SK-N-MC (cell line): ENCODE data around the gene SLC9C2.
"Not testable (repeated sequence)": the region's sequence is repeated elsewhere in the genome, so short reads cannot be mapped to it uniquely, and the experiment has no call there.

Experiments
- DNase-seq: peaks from one replicate; pipeline ENCODE4 v3.0.0-alpha.2; 2011; ENCODE audit warnings: low read depth, low spot score
- H3K27ac ChIP-seq: fragments of 200-600 bp; sonication (generic); 2 replicates; pipeline ENCODE4 v1.5.1; 2016; ENCODE audit warnings: mixed run types
- H3K36me3 ChIP-seq: fragments of 200-600 bp; sonication (generic); 2 replicates; pipeline ENCODE4 v1.6.1; 2017; ENCODE audit warnings: antibody characterized with exemption, low read length, mixed read lengths; ENCODE audit not compliant: insufficient read depth
- H3K4me3 ChIP-seq: fragments of 200-600 bp; sonication (generic); 2 replicates; pipeline ENCODE4 v1.5.1; 2016
- H3K9ac ChIP-seq: fragments of 200-600 bp; sonication (generic); 2 replicates; pipeline ENCODE4 v1.8.0; 2017; ENCODE audit warnings: mixed run types, mixed read lengths; ENCODE audit not compliant: insufficient read length
- H3K9me3 ChIP-seq: fragments of 200-600 bp; sonication (generic); 2 replicates; pipeline ENCODE4 v1.6.1; 2017; ENCODE audit warnings: low read depth, mild to moderate bottlenecking, antibody characterized with exemption, low read length, moderate library complexity, mixed read lengths
- EZH2 ChIP-seq: fragments of 200-600 bp; sonication (generic); IDR thresholded peaks from one replicate; pipeline ENCODE4 v1.6.1; 2017; ENCODE audit warnings: antibody characterized with exemption
- FOXP2 ChIP-seq: optimal IDR thresholded peaks from 2 replicates; pipeline ENCODE3; 2011; ENCODE audit warnings: mild to moderate bottlenecking, moderate library complexity; ENCODE audit not compliant: insufficient read depth; ENCODE audit errors: extremely low read length, control extremely low read depth
- POLR2AphosphoS5 ChIP-seq: IDR thresholded peaks from 2 replicates; pipeline ENCODE4 v1.6.1; 2012; ENCODE audit warnings: mild to moderate bottlenecking, low read depth, low read length, borderline replicate concordance

Gene SLC9C2

DNA sequence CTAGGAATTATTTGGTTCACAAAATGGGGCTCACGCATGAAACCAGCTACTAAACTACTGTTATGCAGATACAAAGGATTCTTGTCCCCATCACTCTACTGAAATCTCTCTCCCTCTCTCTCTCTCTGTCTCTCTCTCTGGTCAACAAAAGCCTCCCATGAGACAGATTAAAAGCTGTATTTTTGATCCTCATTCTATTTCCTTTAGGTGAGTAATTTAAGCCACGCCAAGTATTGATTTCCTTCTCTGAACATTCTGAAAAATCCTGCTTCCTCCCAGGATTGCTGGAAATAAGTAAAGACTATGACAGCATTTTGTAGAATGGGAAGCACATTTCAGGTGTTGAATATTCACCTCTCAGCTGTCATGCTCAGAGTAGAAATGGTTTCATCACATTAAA lies 82.1 kb downstream of the SLC9C2 start:
- Histone ChIP-seq H3K27ac (no peak overlapping the region), H3K9ac (no peak overlapping the region), H3K4me3 (no peak overlapping the region), H3K36me3 (no peaks in the 10 kb centered on the region), H3K9me3 (no peaks in the 10 kb centered on the region)
- TF ChIP-seq POLR2AphosphoS5 (no peak), FOXP2 (no peak), EZH2 (no peak)
- no peak for DNase-seq

DNA sequence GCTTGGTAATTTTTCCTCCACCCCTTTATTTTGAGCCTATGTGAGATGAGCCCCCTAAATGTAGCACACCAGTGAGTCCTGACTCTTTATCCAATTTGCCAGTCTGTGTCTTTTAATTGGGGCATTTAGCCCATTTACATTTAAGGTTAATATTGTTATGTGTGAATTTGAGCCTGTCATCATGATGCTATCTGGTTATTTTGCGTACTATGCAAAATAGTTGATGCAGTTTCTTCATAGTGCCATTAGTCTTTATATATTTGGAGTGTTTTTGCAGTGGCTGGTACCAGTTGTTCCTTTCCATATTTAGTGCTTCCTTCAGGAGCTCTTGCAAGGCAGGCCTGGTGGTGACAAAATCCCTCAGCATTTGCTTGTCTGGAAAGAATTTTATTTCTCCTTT lies 88.4 kb downstream of the SLC9C2 start:
- not testable (repeated sequence) for H3K9me3 ChIP-seq, H3K4me3 ChIP-seq, H3K27ac ChIP-seq

DNA sequence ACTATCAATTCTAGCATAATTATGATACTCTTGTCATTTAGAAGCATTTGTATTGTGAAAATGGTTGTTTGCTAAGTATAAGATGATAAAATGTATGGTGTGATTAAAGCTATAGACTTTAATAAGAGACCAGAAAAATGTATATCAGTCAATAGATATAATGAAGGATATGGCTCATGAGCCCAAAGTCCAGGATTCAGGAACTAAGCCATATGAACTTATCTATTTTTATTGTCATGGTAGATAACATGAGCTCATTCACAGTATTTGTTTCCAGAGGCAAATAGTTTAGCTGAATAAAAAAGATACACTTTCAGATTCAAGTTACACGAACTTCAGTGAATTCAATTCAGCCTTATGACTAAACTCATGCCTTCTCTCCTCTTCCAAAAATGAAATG lies 93.1 kb downstream of the SLC9C2 start:
- Histone ChIP-seq H3K9ac (no peak overlapping the region), H3K36me3 (no peaks in the 10 kb centered on the region), H3K4me3 (no peak overlapping the region), H3K27ac (no peak overlapping the region), H3K9me3 (no peaks in the 10 kb centered on the region)
- DNase-seq: no peak
- TF ChIP-seq POLR2AphosphoS5 (no peak), EZH2 (no peak)

More for the DNA sequence above, 88.4 kb downstream of the SLC9C2 start:
- not testable (repeated sequence) for H3K9ac ChIP-seq, H3K36me3 ChIP-seq, DNase-seq

DNA sequence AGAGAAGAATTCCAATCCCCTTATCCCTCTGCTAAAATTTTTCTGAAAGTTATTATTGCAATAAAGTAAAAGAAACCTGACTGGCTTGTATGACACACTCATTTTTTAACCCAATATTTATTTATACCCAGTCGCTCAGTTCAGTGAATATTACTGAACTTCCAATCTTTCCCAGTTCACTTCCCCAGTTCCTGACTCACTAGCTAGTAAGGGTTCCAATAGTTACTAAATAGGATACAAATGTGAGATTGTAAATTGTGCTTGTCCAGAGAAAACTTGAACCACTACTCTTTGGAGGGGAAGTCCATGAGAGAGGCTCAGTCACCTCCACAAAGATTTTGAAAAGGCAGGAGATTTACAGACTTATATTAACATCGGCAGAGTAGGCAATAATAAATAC lies 94.3 kb downstream of the SLC9C2 start:
- H3K4me3 ChIP-seq: no peak overlapping the region
- H3K36me3 ChIP-seq: no peaks in the 10 kb centered on the region
- H3K9me3 ChIP-seq: no peaks in the 10 kb centered on the region
- H3K9ac ChIP-seq: no peak overlapping the region
- no peak overlapping the region for H3K27ac ChIP-seq
- DNase-seq: no peak
- no peak for TF ChIP-seq POLR2AphosphoS5
- no peak for TF ChIP-seq FOXP2
- no peak for TF ChIP-seq EZH2

DNA sequence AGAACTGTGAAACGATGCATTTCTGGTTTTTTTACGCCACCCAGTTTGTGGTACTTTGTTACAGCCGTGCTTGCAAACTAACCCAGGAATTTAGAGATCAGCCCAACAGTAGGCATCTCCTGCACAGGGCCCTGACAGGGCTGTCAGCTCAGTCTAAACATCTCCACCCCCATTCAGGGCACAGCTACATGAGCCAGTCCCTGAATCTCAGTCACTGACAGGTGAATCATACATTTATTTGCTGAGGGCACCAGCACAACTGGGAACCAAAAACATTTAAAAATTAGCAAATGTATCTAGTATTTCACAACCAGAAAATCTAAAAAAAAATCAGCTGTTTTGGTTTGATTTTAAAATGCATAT lies 95.0 kb downstream of the SLC9C2 start:
- Histone ChIP-seq H3K9me3 (no peaks in the 10 kb centered on the region), H3K36me3 (no peaks in the 10 kb centered on the region), H3K27ac (no peak overlapping the region), H3K9ac (no peak overlapping the region), H3K4me3 (no peak overlapping the region)
- TF ChIP-seq POLR2AphosphoS5: no peak
- no peak for TF ChIP-seq EZH2
- TF ChIP-seq FOXP2: no peak
- no peak for DNase-seq

DNA sequence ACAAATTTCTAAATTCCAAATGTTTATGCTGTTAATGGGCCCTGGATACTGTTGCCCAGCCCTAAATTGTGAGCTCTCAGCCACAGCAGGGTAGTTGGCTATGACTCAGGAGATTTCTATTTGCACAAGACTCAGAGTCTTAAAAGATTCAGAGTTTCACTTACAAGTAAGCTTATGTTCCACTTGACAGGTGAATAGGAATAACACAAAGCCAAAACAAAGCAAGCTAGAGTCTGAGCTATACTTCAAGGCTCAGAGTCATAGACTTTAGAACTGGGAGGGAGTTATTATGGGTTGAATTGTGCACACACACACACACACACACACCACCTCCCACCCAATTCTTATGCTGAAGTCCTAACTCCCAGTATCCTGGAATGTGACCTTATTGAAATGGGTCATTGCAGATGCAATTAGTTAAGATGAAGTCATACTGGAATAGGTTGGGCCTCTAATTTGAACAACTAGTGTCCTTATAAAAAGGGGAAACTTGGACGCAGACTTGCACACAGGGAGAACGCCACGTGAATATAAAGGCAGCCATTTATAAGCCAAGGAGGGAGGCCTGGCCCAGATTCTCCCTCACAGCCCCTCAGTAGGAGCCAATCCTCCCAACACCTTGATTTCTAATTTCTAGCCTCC lies 95.5 kb downstream of the SLC9C2 start:
- Histone ChIP-seq H3K4me3 (no peak overlapping the region), H3K27ac (no peak overlapping the region), H3K9ac (no peak overlapping the region), H3K36me3 (no peaks in the 10 kb centered on the region), H3K9me3 (no peaks in the 10 kb centered on the region)
- DNase-seq: no peak
- no peak for TF ChIP-seq POLR2AphosphoS5
- no peak for TF ChIP-seq FOXP2
- TF ChIP-seq EZH2: no peak

DNA sequence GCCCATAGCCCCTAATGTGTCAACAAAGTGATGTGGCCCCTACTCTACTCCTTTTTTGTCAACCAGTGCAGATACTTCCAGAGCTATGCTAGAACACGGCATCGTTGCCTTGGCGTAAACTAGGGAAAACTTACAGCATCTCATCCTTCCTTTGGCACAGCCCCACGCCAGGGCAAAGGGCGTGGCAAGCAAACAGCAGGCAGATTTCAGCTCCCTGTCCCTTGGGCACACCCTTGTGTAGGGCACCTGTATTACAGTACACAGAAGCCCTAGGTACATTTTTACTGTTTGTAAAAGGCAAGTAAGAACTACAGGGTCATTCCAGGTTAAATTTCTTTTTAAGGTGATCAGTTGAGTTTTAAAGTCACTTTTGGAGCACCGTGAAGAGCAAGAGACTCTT lies 96.4 kb downstream of the SLC9C2 start:
- no peak overlapping the region for H3K4me3 ChIP-seq
- H3K9me3 ChIP-seq: no peaks in the 10 kb centered on the region
- TF ChIP-seq FOXP2: no peak
- TF ChIP-seq EZH2: no peak
- no peak for TF ChIP-seq POLR2AphosphoS5
- no peak for DNase-seq
- H3K27ac ChIP-seq: no peak overlapping the region
- no peaks in the 10 kb centered on the region for H3K36me3 ChIP-seq
- no peak overlapping the region for H3K9ac ChIP-seq

DNA sequence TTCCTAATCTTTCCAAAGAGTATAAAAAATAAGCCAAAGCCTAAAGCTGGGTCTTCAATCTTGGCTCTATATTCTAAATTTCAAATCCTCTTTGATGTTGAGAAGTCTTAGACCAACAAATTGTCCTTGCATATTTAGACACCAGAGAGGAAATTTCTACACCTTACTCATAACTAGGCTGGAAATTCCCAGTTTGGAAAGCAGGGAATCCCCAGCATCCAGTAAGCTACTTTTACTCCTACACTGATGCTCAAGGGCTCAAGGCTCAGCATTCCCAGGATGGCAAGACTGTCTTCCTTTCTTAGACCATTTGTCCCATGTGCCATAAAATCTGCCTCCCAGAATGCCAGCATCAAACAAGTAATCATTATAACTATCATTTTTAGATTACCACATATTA lies 97.5 kb downstream of the SLC9C2 start:
- H3K4me3 ChIP-seq: no peak overlapping the region
- H3K9ac ChIP-seq: no peak overlapping the region
- TF ChIP-seq POLR2AphosphoS5: no peak
- TF ChIP-seq EZH2: no peak
- H3K9me3 ChIP-seq: no peaks in the 10 kb centered on the region
- no peaks in the 10 kb centered on the region for H3K36me3 ChIP-seq
- no peak overlapping the region for H3K27ac ChIP-seq
- no peak for DNase-seq

DNA sequence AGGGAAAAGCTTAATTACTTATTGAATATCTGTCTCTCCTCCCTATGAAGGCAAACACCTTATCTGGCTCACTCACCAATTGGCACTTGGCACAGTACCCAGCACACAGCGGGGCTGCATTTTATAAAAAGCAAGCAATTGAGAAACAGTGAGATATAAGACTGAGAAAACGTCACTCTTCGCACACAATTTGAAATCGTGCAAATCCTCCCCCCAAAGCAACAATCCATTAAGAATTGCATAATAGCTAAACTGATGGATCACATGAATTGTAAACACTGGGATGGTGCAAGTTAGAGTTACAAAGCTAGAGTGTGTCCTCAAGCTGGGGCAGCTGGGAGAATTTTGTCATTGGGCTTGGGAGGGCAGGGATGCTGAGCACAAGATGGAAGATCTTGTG lies 98.6 kb downstream of the SLC9C2 start:
- Histone ChIP-seq H3K9me3 (no peaks in the 10 kb centered on the region), H3K9ac (no peak overlapping the region), H3K27ac (no peak overlapping the region), H3K36me3 (no peaks in the 10 kb centered on the region), H3K4me3 (no peak overlapping the region)
- no peak for DNase-seq
- no peak for TF ChIP-seq POLR2AphosphoS5
- no peak for TF ChIP-seq FOXP2
- TF ChIP-seq EZH2: no peak

DNA sequence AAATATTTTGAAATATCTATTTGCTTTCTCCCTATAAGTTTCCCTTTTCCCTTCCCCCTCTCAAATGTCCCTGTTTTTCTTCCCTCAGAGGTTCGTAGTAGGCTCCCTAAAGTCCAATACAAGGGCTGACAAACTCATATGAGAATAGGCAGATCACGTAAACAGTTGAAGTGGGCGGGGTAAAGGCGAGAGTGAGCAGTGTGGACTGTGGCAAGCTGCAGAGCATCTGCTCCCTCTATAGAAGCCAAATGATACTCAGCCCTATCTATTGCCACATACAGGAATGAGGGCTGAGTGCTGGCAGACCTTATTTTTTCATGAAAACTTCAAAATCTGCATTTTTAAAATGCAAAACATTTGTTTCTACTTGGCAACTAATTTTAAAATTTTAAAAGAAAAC lies 99.5 kb downstream of the SLC9C2 start:
- Histone ChIP-seq H3K36me3 (no peaks in the 10 kb centered on the region), H3K27ac (no peak overlapping the region), H3K9ac (no peak overlapping the region), H3K4me3 (no peak overlapping the region), H3K9me3 (no peaks in the 10 kb centered on the region)
- TF ChIP-seq FOXP2 (no peak), EZH2 (no peak), POLR2AphosphoS5 (no peak)
- DNase-seq: no peak
